ENCODE measurements around the gene MFF.

The MFF gene

GRCh38 chr2:227341553-227341952 lies 16.5 kb downstream of the MFF start:
- TF ChIP-seq, protein P1, sequence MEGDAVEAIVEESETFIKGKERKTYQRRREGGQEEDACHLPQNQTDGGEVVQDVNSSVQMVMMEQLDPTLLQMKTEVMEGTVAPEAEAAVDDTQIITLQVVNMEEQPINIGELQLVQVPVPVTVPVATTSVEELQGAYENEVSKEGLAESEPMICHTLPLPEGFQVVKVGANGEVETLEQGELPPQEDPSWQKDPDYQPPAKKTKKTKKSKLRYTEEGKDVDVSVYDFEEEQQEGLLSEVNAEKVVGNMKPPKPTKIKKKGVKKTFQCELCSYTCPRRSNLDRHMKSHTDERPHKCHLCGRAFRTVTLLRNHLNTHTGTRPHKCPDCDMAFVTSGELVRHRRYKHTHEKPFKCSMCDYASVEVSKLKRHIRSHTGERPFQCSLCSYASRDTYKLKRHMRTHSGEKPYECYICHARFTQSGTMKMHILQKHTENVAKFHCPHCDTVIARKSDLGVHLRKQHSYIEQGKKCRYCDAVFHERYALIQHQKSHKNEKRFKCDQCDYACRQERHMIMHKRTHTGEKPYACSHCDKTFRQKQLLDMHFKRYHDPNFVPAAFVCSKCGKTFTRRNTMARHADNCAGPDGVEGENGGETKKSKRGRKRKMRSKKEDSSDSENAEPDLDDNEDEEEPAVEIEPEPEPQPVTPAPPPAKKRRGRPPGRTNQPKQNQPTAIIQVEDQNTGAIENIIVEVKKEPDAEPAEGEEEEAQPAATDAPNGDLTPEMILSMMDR (IDR thresholded peaks at IDR 0.05; ENCODE audit: low read depth, low read length, missing control alignments) = no peak
- DNase-seq (ENCODE audit: extremely low read depth, low read depth) = no peak
- H3K4me3 ChIP-seq (replicated peaks; ENCODE audit: low read depth, low read length) = no peak overlapping the region

DNA sequence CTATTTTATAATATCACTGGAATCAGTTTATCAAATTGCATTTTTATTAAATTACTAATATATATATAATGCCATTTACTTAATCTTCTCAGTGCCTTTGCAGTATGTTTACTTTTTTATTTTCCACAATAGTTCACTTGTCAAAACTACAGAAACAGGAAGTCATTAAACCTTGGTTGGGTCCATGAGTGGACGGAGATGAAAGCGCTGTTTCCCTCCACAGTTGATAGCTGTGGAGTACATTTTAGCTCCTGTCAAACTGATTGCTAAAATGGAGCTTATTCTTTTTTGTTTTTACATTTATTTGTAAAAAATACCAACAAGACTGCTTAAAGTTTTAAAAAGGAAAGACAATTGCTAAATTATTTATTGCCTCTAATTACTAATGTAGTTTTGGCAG lies 19.2 kb downstream of the MFF start:
- DNase-seq (ENCODE audit: extremely low read depth, low read depth) = no peak
- TF ChIP-seq, protein P1 (IDR thresholded peaks at IDR 0.05; ENCODE audit: low read depth, low read length, missing control alignments) = no peak
- no peak overlapping the region for H3K4me3 ChIP-seq (replicated peaks; ENCODE audit: low read depth, low read length)

DNA sequence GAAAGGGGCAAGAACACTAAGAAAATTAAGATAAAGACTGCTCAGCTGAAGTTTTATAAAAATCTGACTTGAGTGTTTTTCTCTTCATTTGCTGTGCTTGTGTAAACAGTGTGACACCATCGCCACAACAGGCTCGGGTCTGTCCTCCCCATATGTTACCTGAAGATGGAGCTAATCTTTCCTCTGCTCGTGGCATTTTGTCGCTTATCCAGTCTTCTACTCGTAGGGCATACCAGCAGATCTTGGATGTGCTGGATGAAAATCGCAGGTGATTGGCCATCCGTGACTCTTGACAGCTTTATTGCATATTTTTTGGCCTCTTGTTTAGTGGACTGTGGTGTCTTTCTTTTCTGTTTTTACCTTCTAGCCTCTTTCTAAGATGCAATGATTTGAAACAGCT lies 22.1 kb downstream of the MFF start:
- no peak for DNase-seq (ENCODE audit: extremely low read depth, low read depth)
- TF ChIP-seq, protein P1 (IDR thresholded peaks at IDR 0.05; ENCODE audit: low read depth, low read length, missing control alignments) = no peak
- H3K4me3 ChIP-seq (replicated peaks; ENCODE audit: low read depth, low read length) = no peak overlapping the region

GRCh38 chr2:227348324-227348723 lies 23.3 kb downstream of the MFF start:
- DNase-seq (ENCODE audit: extremely low read depth, low read depth) = no peak
- TF ChIP-seq, protein P1 (IDR thresholded peaks at IDR 0.05; ENCODE audit: low read depth, low read length, missing control alignments) = no peak
- no peak overlapping the region for H3K4me3 ChIP-seq (replicated peaks; ENCODE audit: low read depth, low read length)

- TF ChIP-seq, protein P1 (IDR thresholded peaks at IDR 0.05; ENCODE audit: low read depth, low read length, missing control alignments) = no peak
- H3K4me3 ChIP-seq (replicated peaks; ENCODE audit: low read depth, low read length) = no peak overlapping the region
- no peak for DNase-seq (ENCODE audit: extremely low read depth, low read depth)
Observed at GRCh38 chr2:227349989-227350612, 25.1 kb downstream of the MFF start.

GRCh38 chr2:227351639-227352038 lies 26.6 kb downstream of the MFF start:
- H3K4me3 ChIP-seq (replicated peaks; ENCODE audit: low read depth, low read length) = no peak overlapping the region
- DNase-seq (ENCODE audit: extremely low read depth, low read depth) = no peak
- TF ChIP-seq, protein P1 (IDR thresholded peaks at IDR 0.05; ENCODE audit: low read depth, low read length, missing control alignments) = no peak

GRCh38 chr2:227360351-227360750 lies 35.3 kb downstream of the MFF start:
- H3K4me3 ChIP-seq (replicated peaks; ENCODE audit: low read depth, low read length) = no peak overlapping the region
- TF ChIP-seq, protein P1 (IDR thresholded peaks at IDR 0.05; ENCODE audit: low read depth, low read length, missing control alignments) = no peak
- DNase-seq (ENCODE audit: extremely low read depth, low read depth) = no peak

Measured in HFF-Myc (cell line).